A673 (cell line): ENCODE measurements around the gene PRDM16. TPM values are rescaled to one million over a fixed set of nuclear protein-coding genes. Genes with fewer than 3 reads are reported as not detected.
A peak's percentile ranks its signal among the peaks of the same experiment; 100 is the strongest.

Experiments
- BruUV-seq: library from RNA; stranded (reverse); fragments of 400-500 nt; replicated peaks from 2 replicates; lab custom pipeline; 2021; lab: Mats Ljungman, UMichigan
- CTCF ChIA-PET: fragments of 300-600 bp; sonication (Branson Sonifier 250); formaldehyde crosslinking; loops from one replicate; lab custom pipeline; 2022; ENCODE audit warnings: antibody characterized with exemption; lab: Charles Lee
- POLR2A ChIA-PET: fragments of 300-600 bp; sonication (Branson Sonifier 250); formaldehyde crosslinking; loops from one replicate; lab custom pipeline; 2022; ENCODE audit warnings: antibody characterized with exemption; ENCODE audit not compliant: low non-redundant PET; lab: Charles Lee
- DNase-seq: peaks from one replicate; pipeline ENCODE4 v3.0.0-alpha.2; 2015; ENCODE audit warnings: low spot score
- H3K27ac ChIP-seq: fragments of 200-600 bp; sonication (generic); 2 replicates; pipeline ENCODE4 v1.5.1; 2016; ENCODE audit warnings: mixed run types, low read depth, mild to moderate bottlenecking, mixed read lengths, antibody characterized with exemption, low read length; ENCODE audit not compliant: poor library complexity, severe bottlenecking
- H3K27me3 ChIP-seq: fragments of 200-600 bp; sonication (generic); replicated peaks from 2 replicates; pipeline ENCODE4 v1.6.1; 2017; ENCODE audit warnings: mixed run types, low read depth, mild to moderate bottlenecking, mixed read lengths, antibody characterized with exemption, low read length; ENCODE audit not compliant: insufficient read depth, poor library complexity
- H3K36me3 ChIP-seq: fragments of 200-600 bp; sonication (generic); 2 replicates; pipeline ENCODE4 v1.6.1; 2016; ENCODE audit warnings: mixed run types, mild to moderate bottlenecking, mixed read lengths, antibody characterized with exemption, low read length; ENCODE audit not compliant: insufficient read depth, poor library complexity, severe bottlenecking
- H3K4me1 ChIP-seq: fragments of 200-600 bp; sonication (generic); 2 replicates; pipeline ENCODE4 v1.6.1; 2017; ENCODE audit warnings: mixed run types, mild to moderate bottlenecking, mixed read lengths, antibody characterized with exemption, low read length; ENCODE audit not compliant: insufficient read depth, poor library complexity, severe bottlenecking
- H3K4me3 ChIP-seq: fragments of 200-600 bp; sonication (generic); 2 replicates; pipeline ENCODE4 v1.5.1; 2016; ENCODE audit warnings: low read depth, mixed run types, mild to moderate bottlenecking, mixed read lengths, low read length; ENCODE audit not compliant: poor library complexity, severe bottlenecking
- H3K9me3 ChIP-seq: fragments of 200-600 bp; sonication (generic); 2 replicates; pipeline ENCODE4 v1.6.1; 2016; ENCODE audit warnings: mixed run types, low read depth, mild to moderate bottlenecking, mixed read lengths, antibody characterized with exemption, low read length; ENCODE audit not compliant: poor library complexity, severe bottlenecking
- CTCF ChIP-seq: fragments of 300-800, 200-600 bp; sonication (generic); conservative IDR thresholded peaks from 2 replicates; pipeline ENCODE4 v1.5.1; 2017; ENCODE audit warnings: low read depth, mild to moderate bottlenecking, antibody characterized with exemption, low read length, moderate library complexity, mixed read lengths
- EZH2 ChIP-seq: fragments of 200-600 bp; sonication (generic); IDR thresholded peaks from 2 replicates; pipeline ENCODE4 v1.6.1; 2017; ENCODE audit warnings: borderline replicate concordance, low read depth, mild to moderate bottlenecking, mixed read lengths, antibody characterized with exemption, low read length; ENCODE audit not compliant: poor library complexity, severe bottlenecking
- intact Hi-C: fragments of 100-400 bp; cut with micrococcal nuclease; formaldehyde crosslinking; loops from one replicate; pipeline ENCODE4 v1.10.0; 2022; ENCODE audit not compliant: unreplicated experiment
- total RNA-seq: library from RNA; stranded (reverse); gene quantifications from 2 replicates; pipeline ENCODE4 v1.2.3, GENCODE V29; 2021

Gene PRDM16
- total RNA-seq, 1 experiment from 2014 or later: 0.49 TPM

GRCh38 chr1:3475839-3476573 is 407.0 kb downstream of the PRDM16 start:
- POLR2A ChIA-PET: no interaction called here
- CTCF ChIA-PET: no interaction called here

GRCh38 chr1:3476666-3477065 is 407.7 kb downstream of the PRDM16 start:
- BruUV-seq: no TSS peak
- CTCF ChIA-PET: no interaction called here
- Histone ChIP-seq H3K27ac (no peak overlapping the region), H3K36me3 (no peaks in the 10 kb centered on the region), H3K4me1 (peaks cover 26% of the 10 kb centered on the region), H3K4me3 (no peak overlapping the region), H3K27me3 (no peaks in the 10 kb centered on the region), H3K9me3 (no peaks in the 10 kb centered on the region)
- POLR2A ChIA-PET: no interaction called here
- TF ChIP-seq CTCF (no peak), EZH2 (no peak)
- DNase-seq: no peak
- intact Hi-C loops: no loop called here

More at GRCh38 chr1:3475839-3476573, 407.0 kb downstream of the PRDM16 start:
- Histone ChIP-seq H3K4me1 (peaks cover 33% of the 10 kb centered on the region), H3K27me3 (no peaks in the 10 kb centered on the region), H3K36me3 (no peaks in the 10 kb centered on the region), H3K27ac (no peak overlapping the region), H3K4me3 (no peak overlapping the region), H3K9me3 (no peaks in the 10 kb centered on the region)
- no peak for DNase-seq
- intact Hi-C loops: no loop called here
- TF ChIP-seq EZH2 (no peak), CTCF (no peak)
- no TSS peak for BruUV-seq

- ChIA-PET CTCF (interaction anchor here (0.7 kb wide), 1 partner anchor 14 kb away, joined by 3 read pairs; no protein-coding TSS in a partner anchor), POLR2A (no interaction called here)
- no TSS peak for BruUV-seq
- Histone ChIP-seq H3K27ac (no peak overlapping the region), H3K27me3 (no peaks in the 10 kb centered on the region), H3K36me3 (no peaks in the 10 kb centered on the region), H3K4me3 (no peak overlapping the region), H3K9me3 (no peaks in the 10 kb centered on the region), H3K4me1 (peaks cover 18% of the 10 kb centered on the region)
- peak; percentile 42 for DNase-seq
- TF ChIP-seq CTCF (no peak), EZH2 (no peak)
- intact Hi-C loops: no loop called here
These were observed 408.4 kb downstream of the PRDM16 start for GRCh38 chr1:3477241-3477995.
